Prostate gland (tissue), 2 donors: Measurements from ENCODE around the gene SLC45A3.

Experiments
- CTCF ChIP-seq, 4 experiments: fragments of 200-600 bp in 2 of 4; fragments of 450-650 bp in 2 of 4; sonication (generic) in 2 of 4; IDR thresholded peaks; 1 replicate in 3 of 4; 2 replicates in 1 of 4; pipeline ENCODE4 v1.5.1; 2016 to 2019; ENCODE audit warnings: antibody characterized with exemption in 4 of 4, mild to moderate bottlenecking in 2 of 4, moderate library complexity in 2 of 4
- POLR2A ChIP-seq: fragments of 450-650 bp; IDR thresholded peaks from one replicate; pipeline ENCODE4 v1.6.1; 2016; ENCODE audit warnings: antibody characterized with exemption, mild to moderate bottlenecking
- POLR2AphosphoS5 ChIP-seq: sonication (generic); formaldehyde crosslinking; IDR thresholded peaks from one replicate; pipeline ENCODE4 v1.6.1; 2017; ENCODE audit warnings: antibody characterized with exemption

- no peak for TF ChIP-seq CTCF (IDR thresholded peaks at IDR 0.05)
- no peak for TF ChIP-seq POLR2A
- TF ChIP-seq POLR2AphosphoS5: no peak
Observed at GRCh38 chr1:205652984-205653383, 27.3 kb downstream of the SLC45A3 start.
